Thymus (tissue), 11 donors: ENCODE measurements around the gene ARPP21. TPM values are rescaled to one million over a fixed set of nuclear protein-coding genes. Genes with fewer than 3 reads are reported as not detected.

Source experiments
- DNase-seq, 9 donors: peaks; one replicate each; pipeline ENCODE4 v3.0.0-alpha.2; 2013; ENCODE audit warnings: low spot score in 9 of 9, low read depth in 6 of 9, missing footprints in 1 of 9
- H3K27ac ChIP-seq, 2 donors: one replicate each; pipeline ENCODE4 v1.5.1; 2013; ENCODE audit warnings: control low read depth in 1 of 2, low read depth in 1 of 2, low read length in 1 of 2, mild to moderate bottlenecking in 1 of 2, moderate library complexity in 1 of 2
- H3K27me3 ChIP-seq, 2 donors: one replicate each; pipeline ENCODE4 v1.5.1; 2013; ENCODE audit warnings: low read length in 1 of 2; ENCODE audit not compliant: control insufficient read depth in 2 of 2, insufficient read depth in 1 of 2
- H3K36me3 ChIP-seq, 2 donors: one replicate each; pipeline ENCODE4 v1.5.1; 2013; ENCODE audit warnings: low read length in 1 of 2, mild to moderate bottlenecking in 1 of 2, moderate library complexity in 1 of 2; ENCODE audit not compliant: control insufficient read depth in 2 of 2, insufficient read depth in 2 of 2
- H3K4me1 ChIP-seq, 2 donors: one replicate each; pipeline ENCODE4 v1.5.1; 2013; ENCODE audit warnings: low read length in 2 of 2; ENCODE audit not compliant: control insufficient read depth in 2 of 2, insufficient read depth in 2 of 2
- H3K4me3 ChIP-seq, 2 donors: one replicate each; pipeline ENCODE4 v1.5.1; 2013; ENCODE audit warnings: low read length in 2 of 2, control low read depth in 1 of 2, mild to moderate bottlenecking in 1 of 2
- H3K9me3 ChIP-seq, 2 donors: one replicate each; pipeline ENCODE4 v1.5.1; 2013; ENCODE audit warnings: low read length in 1 of 2, mild to moderate bottlenecking in 1 of 2; ENCODE audit not compliant: control insufficient read depth in 2 of 2, insufficient read depth in 1 of 2
- WGBS: extraction: QIAGEN DNeasy Blood & Tissue Kit; methylation state at CpG from one replicate; pipeline ENCODE4 v1.1.7; 2013; 5-methylcytosine and 5-hydroxymethylcytosine counted together
- polyA plus RNA-seq: library from polyadenylated mRNA; stranded (reverse); fragments of 200-250 nt; gene quantifications from one replicate; pipeline ENCODE4 v1.2.3, GENCODE V29; 2013
- total RNA-seq: library from RNA; stranded (reverse); fragments of 120-200 nt; gene quantifications from one replicate; pipeline ENCODE4 v1.2.4, GENCODE V29; 2013
- donor health status: healthy.

Gene ARPP21
- total and polyA plus RNA-seq, 2 donors, result 50.8 to 136 TPM

- peak overlapping the region in 1 of 2 donors; percentile 76 for H3K27ac ChIP-seq
- no peaks in the 10 kb centered on the region for H3K9me3 ChIP-seq
- H3K4me1 ChIP-seq, result peaks cover 10 to 13% of the 10 kb centered on the region in 2 donors
- peaks cover 15 to 71% of the 10 kb centered on the region in 2 donors for H3K36me3 ChIP-seq
- DNase-seq, result peak; percentile 30 to 83 (median 46)
- H3K27me3 ChIP-seq, result no peaks in the 10 kb centered on the region
- H3K4me3 ChIP-seq, result no peak overlapping the region
- 45% methylated on average over 4 of the region's 4 CpGs for WGBS
Measured at GRCh38 chr3:35724106-35724505, 84.8 kb downstream of the ARPP21 start.

- no peak overlapping the region for H3K4me3 ChIP-seq
- H3K36me3 ChIP-seq, result peaks cover 20 to 78% of the 10 kb centered on the region in 2 donors
- 78% methylated on average over 3 of the region's 3 CpGs for WGBS
- no peaks in the 10 kb centered on the region for H3K27me3 ChIP-seq
- DNase-seq, result no peak
- no peak overlapping the region for H3K27ac ChIP-seq
- H3K4me1 ChIP-seq, result peaks cover 8 to 10% of the 10 kb centered on the region in 2 donors
- no peaks in the 10 kb centered on the region for H3K9me3 ChIP-seq
Measured at GRCh38 chr3:35727179-35727578, 87.9 kb downstream of the ARPP21 start.

GRCh38 chr3:35733341-35733740 lies 94.0 kb downstream of the ARPP21 start:
- Histone ChIP-seq H3K4me3 (no peak overlapping the region), H3K36me3 (peaks cover 41 to 98% of the 10 kb centered on the region in 2 donors), H3K4me1 (no peaks in the 10 kb centered on the region), H3K9me3 (no peaks in the 10 kb centered on the region), H3K27me3 (no peaks in the 10 kb centered on the region), H3K27ac (no peak overlapping the region)
- no peak for DNase-seq
- 97% methylated on average over 9 of the region's 9 CpGs for WGBS

- over 99% methylated on average over 2 of the region's 2 CpGs for WGBS
- H3K27me3 ChIP-seq, result no peaks in the 10 kb centered on the region
- no peaks in the 10 kb centered on the region for H3K4me1 ChIP-seq
Measured at GRCh38 chr3:35733864-35734263, 94.5 kb downstream of the ARPP21 start.

GRCh38 chr3:35737080-35737479 lies 97.8 kb downstream of the ARPP21 start:
- DNase-seq, result no peak
- Histone ChIP-seq H3K36me3 (peaks cover 54 to 99% of the 10 kb centered on the region in 2 donors), H3K4me3 (no peak overlapping the region), H3K27ac (no peak overlapping the region), H3K27me3 (no peaks in the 10 kb centered on the region), H3K9me3 (no peaks in the 10 kb centered on the region), H3K4me1 (no peaks in the 10 kb centered on the region)
- 99% methylated on average over 6 of the region's 6 CpGs for WGBS

More at GRCh38 chr3:35733864-35734263, 94.5 kb downstream of the ARPP21 start:
- no peak overlapping the region for H3K27ac ChIP-seq
- no peak overlapping the region for H3K4me3 ChIP-seq
- H3K36me3 ChIP-seq, result peaks cover 46 to 98% of the 10 kb centered on the region in 2 donors
- DNase-seq, result no peak
- no peaks in the 10 kb centered on the region for H3K9me3 ChIP-seq

DNA sequence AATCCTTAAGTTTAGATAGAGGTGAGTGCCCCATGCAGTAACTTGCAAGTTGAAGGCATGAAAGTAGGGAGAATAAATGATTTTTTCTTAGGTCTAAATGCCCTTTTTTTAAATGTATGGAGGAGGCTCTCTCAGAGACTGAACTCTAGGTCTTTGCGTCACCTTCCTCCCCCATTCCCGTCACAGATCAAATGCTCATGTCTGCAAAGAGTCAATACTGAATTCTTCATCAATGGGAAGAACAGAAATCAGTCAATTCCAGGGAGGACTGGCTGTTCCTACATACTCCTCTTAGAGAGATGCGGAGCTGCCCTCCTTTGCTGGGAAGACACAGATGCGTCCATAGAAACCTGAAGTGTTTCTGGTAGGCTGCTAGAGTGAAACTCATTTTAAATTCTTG lies 98.2 kb downstream of the ARPP21 start:
- H3K27me3 ChIP-seq, result no peaks in the 10 kb centered on the region
- 99% methylated on average over 4 of the region's 4 CpGs for WGBS
- DNase-seq, result no peak
- H3K9me3 ChIP-seq, result no peaks in the 10 kb centered on the region
- peaks cover 51 to 99% of the 10 kb centered on the region in 2 donors for H3K36me3 ChIP-seq
- H3K4me3 ChIP-seq, result no peak overlapping the region
- no peaks in the 10 kb centered on the region for H3K4me1 ChIP-seq
- no peak overlapping the region for H3K27ac ChIP-seq

DNA sequence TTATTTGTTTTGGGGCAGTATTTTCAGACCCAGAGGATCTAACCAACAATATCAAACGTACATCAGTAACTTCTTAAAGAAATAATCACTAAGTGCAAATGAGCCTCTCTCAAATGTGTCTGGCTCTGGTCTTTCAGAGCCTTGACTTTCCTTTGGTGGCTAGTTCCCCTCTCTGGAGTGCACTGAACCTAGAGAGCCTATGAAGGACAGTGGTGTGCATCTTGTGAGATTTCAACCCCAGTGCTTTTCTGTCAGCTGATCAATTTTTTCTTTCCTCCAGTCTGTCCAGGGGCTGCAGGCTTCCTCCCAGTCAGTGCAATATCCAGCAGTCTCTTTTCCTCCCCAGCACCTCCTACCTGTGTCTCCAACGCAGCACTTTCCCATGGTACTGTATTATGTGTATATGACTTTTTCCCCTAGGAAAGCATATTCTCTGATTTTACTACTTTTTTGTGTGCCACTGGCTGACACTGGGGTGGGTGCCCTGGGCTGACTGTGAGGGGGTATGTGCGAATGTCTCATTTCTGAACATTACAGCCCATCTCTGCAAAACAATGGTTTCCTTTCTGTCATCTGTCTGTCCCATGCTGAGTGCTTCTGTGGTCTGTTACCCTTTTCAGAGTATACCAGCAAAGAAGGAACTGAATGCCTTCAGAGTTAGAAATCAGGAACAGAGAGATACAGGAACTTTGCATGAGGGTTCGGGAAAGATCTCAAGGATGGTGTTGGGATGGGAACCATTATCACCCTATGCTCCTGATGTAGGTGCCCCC lies 98.8 kb downstream of the ARPP21 start:
- no peaks in the 10 kb centered on the region for H3K27me3 ChIP-seq
- WGBS, result 98% methylated on average over 4 of the region's 4 CpGs
- H3K9me3 ChIP-seq, result no peaks in the 10 kb centered on the region
- no peak overlapping the region for H3K4me3 ChIP-seq
- H3K36me3 ChIP-seq, result peaks cover 51 to 98% of the 10 kb centered on the region in 2 donors
- H3K4me1 ChIP-seq, result no peaks in the 10 kb centered on the region
- no peak overlapping the region for H3K27ac ChIP-seq
- DNase-seq, result no peak

DNA sequence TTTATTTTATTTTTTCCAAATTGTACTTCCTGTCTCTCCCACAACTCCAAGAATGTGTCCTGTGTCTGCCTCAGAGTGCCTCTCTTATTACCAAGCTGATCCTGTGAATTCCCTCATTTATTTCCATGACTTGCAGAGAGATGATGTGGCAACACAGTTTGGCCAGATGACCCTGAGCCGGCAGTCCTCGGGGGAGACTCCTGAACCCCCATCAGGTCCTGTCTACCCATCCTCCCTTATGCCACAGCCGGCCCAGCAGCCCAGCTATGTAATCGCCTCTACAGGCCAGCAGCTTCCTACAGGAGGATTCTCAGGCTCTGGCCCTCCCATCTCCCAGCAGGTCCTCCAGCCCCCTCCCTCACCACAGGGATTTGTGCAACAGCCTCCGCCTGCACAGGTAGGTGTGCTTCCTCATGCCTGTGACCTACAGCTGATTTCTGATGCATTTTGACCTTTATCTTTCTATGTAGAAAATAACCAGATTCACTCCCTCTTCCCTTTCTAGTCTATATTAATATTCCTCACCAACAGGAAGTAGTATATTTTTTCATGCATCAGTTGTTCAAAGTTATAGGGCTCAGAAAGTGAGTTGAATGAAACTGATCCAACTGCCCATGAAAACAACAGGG lies 100.0 kb downstream of the ARPP21 start:
- no peaks in the 10 kb centered on the region for H3K9me3 ChIP-seq
- no peaks in the 10 kb centered on the region for H3K27me3 ChIP-seq
- H3K36me3 ChIP-seq, result peaks cover 62 to 98% of the 10 kb centered on the region in 2 donors
- H3K27ac ChIP-seq, result no peak overlapping the region
- no peak for DNase-seq
- H3K4me1 ChIP-seq, result no peaks in the 10 kb centered on the region
- no peak overlapping the region for H3K4me3 ChIP-seq
- 89% methylated on average over 5 of the region's 5 CpGs for WGBS

DNA sequence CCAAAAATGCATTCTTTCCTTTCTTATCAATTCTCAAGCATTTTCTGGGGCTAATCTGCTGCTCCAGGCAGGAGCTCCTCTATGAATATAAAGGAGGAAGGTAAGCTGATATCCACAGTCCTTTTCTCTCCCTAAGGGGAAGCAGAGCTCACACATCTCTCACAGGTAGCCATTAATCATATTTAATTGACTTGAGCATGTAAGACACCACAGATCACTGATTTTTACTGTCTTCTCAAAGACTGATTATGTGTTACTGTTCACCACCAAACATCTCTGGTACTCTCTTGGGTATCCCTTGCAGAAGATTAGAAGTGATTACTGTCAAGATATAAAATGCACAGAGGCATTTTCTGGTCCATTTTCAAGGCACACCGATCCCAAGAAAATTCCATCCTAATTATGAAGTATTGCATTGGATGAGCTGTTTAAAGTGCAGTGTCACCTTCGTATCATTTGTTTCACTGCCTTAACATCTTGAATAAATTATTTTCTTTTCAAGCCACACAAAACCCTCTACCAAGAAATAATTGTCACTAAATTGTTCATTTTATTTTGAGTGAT lies 100.7 kb downstream of the ARPP21 start:
- peaks cover 66 to 98% of the 10 kb centered on the region in 2 donors for H3K36me3 ChIP-seq
- no peak overlapping the region for H3K27ac ChIP-seq
- no peaks in the 10 kb centered on the region for H3K27me3 ChIP-seq
- whole genome bisulfite sequencing, result 96% methylated on average over 2 of the region's 2 CpGs
- no peak for DNase-seq
- no peak overlapping the region for H3K4me3 ChIP-seq
- H3K4me1 ChIP-seq, result no peaks in the 10 kb centered on the region
- H3K9me3 ChIP-seq, result no peaks in the 10 kb centered on the region
